ENCODE measurements around the gene ARRDC4.
"Not testable (repeated sequence)": the region's sequence is repeated elsewhere in the genome, so short reads cannot be mapped to it uniquely, and the experiment has no call there.

Gene ARRDC4

GRCh38 chr15:97966924-97967620 lies 6.6 kb downstream of the ARRDC4 start:
- DNase-seq = no peak

- no peak for DNase-seq
Measured at GRCh38 chr15:97967881-97968280, 7.4 kb downstream of the ARRDC4 start.

DNA sequence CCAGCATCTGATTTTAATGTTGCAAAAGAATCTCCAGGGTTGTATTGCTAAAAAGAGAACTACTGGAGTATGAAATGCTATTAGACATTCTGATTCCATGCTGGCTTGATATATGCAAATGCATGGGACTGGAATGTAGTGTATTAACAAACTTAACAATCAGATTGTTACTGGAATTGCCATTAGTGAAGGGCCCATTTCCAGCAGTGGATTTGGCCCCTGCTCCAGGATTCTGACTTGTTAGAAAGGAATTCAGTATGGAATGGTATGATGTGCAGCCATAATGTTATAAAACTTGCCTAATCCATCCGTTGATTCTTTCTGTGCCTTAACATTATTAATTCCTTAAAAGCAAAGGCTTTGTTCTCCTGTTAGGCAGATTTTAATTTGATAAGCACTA lies 7.9 kb downstream of the ARRDC4 start:
- no peak for DNase-seq

GRCh38 chr15:97972366-97972765 lies 11.9 kb downstream of the ARRDC4 start:
- no peak for DNase-seq

- DNase-seq = no peak
Measured at GRCh38 chr15:97976129-97976528, 15.6 kb downstream of the ARRDC4 start.

DNA sequence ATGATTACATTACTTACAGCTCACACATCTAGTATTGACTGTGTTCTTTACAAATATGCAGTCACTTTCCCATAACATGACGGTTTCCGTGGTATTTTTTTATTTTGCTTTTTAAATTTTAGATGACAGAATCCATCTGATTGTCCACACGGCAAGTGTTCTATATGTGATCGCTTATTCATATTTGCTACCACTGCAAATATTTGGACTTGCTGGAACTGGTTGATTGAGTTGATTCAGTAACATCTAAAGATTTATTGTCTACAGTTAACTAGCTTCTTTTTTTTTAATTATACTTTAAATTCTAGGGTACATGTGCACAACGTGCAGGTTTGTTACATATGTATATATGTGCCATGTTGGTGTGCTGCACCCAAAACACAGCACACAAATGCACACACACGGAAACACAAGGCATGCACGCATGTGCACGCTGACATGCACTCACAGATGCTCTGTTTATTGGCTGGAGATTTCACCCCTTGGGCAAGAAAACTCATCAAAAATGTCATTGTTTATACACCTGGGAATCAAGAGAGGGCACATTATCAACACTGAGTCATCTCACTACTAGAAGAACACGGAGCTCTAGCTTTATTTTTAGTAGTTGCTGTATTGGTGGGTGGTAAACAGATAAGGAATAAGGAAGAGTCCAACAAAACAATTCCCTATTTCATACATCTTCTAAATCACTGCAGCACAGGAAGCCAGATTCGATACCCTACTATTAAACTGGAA lies 16.4 kb downstream of the ARRDC4 start:
- no peak for DNase-seq

GRCh38 chr15:97977734-97978133 lies 17.2 kb downstream of the ARRDC4 start:
- no peak for DNase-seq

GRCh38 chr15:97978401-97979139 lies 18.1 kb downstream of the ARRDC4 start:
- no peak for DNase-seq

GRCh38 chr15:97979140-97979520 lies 18.6 kb downstream of the ARRDC4 start:
- DNase-seq = no peak

- no peak for DNase-seq
Measured at GRCh38 chr15:97981058-97981457, 20.6 kb downstream of the ARRDC4 start.

- DNase-seq = no peak
Measured at GRCh38 chr15:97981758-97982157, 21.3 kb downstream of the ARRDC4 start.

DNA sequence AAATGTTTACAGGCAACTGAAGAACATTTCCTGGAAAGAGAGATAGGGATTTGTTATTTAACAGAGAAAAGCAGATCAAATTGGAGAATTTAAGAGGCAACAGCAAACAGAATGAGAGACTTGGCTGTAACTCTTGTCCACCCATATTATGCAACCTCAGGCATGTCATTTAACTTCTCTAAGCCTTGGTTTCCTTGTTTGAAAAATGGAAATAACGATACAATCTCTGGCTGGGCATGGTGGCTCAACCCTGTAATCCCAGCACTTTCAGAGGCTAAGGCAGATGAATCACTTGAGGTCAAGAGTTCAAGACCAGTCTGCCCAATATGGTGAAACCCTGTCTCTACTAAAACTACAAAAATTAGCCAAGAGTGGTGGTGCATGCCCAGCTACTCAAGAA lies 23.7 kb downstream of the ARRDC4 start:
- no peak for DNase-seq

- DNase-seq = not testable (repeated sequence)
Measured at GRCh38 chr15:97985979-97986378, 25.5 kb downstream of the ARRDC4 start.

GRCh38 chr15:97986781-97987180 lies 26.3 kb downstream of the ARRDC4 start:
- no peak for DNase-seq

DNA sequence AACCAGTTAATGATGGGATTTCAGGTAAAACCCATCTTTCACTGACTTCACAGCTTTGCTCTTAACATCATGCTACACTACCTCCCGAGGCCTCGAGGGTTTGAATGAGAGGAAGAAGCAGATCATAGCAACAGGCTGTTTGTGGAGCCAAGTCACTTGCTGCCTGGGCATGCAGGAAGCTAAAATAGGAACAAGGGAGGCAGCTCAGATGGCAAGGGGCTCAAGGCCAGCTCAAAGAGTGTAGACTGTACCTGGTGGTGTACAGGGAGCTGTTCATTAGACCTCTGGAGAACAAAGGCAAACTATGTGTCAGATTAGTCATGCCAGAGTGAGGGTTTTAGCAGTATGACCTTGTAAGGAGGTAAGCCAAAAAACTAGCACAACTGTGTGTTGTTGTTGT lies 28.8 kb downstream of the ARRDC4 start:
- no peak for DNase-seq

GRCh38 chr15:97991972-97992541 lies 31.6 kb downstream of the ARRDC4 start:
- DNase-seq = no peak

- DNase-seq = no peak
Measured at GRCh38 chr15:97992823-97993222, 32.3 kb downstream of the ARRDC4 start.

DNA sequence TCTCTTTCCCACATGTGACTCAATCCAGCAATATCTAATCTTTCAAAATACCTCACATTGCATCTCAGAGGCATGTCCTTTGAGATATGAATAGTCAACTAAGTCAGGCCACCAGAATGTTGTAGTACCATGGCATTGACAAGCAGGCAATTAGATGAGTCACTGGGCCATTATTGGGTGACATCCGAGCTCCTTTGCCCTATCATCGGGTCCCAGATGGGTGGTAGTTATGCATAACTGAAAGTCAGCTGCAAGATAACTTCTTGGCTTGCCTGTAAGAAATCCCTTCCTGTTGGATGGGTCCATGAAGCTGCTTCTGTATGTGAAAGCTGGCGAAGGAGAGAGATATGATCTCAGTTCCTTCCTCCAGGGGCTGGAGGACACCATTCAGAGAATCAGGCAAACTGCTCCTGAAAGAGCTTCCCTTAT lies 32.8 kb downstream of the ARRDC4 start:
- DNase-seq = no peak

DNA sequence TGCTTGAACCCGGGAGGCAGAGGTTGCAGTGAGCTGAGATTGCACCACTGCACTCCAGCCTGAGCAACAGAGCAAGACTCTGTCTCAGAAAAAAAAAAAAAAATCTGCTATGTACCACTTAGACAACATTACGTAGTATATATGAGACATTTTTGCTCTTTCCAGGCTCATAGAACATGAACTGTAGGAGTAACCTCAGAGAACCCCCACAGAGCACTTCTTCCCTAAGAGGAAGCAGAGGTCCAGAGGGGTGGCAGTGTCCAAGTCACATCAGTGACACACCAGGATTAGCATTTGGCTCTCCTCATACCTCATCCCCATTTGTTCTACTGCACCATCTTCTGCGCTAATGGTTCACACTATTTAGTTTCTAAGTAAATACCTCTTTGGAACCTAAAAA lies 33.7 kb downstream of the ARRDC4 start:
- no peak for DNase-seq

DNA sequence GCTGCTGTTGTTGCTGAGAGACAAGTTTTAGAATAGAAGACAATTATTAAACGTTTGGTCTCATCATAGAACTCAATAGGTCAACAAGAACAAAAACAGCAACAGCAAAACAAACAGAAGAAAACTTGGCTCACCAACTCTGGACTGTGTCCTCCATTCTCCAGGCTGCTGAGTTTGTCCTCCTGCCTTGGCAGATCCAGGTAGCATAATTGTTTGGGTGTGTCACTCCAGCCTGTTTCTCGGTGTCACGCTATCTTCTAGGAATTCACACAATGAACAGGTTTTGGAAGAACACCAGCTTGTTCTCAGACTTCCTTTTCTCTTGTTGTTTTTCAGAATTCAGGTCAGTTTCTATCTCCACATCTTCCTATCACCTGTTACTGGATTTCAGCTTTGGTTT lies 34.7 kb downstream of the ARRDC4 start:
- no peak for DNase-seq

DNA sequence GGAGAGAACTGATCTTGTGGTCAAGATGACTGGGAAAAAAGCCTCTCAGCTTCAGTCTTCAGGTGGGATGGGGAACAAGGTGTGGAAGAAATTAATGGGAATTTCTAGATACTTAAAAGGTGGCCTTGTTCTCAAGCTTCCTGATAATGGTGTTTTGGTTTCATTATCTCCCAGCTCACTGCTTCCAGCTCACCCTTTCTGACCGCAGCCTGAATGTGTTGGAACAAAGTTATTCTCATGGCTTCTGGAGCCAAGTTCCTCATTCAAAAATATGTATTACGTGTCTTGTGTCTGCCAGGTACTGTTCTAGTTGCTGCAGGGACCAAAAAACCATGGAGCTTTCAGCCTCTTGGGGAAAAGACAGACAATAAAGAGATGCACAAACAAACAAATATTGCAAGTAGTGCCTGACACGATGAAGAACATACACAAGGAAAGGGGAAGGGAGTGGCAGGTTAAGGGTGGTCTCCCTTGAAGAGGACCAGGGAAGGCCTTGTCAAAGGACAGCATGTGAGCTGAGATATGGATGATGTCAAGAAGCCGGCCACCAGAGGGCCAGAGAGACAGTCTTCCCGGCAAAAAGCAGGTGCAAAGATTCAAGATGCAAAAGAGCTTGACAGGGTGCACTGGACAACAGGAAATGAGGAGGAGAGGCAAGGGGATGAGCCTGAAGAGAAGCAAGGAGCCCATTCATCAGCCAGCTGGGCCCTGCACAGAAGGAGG lies 35.5 kb downstream of the ARRDC4 start:
- DNase-seq = no peak

DNA sequence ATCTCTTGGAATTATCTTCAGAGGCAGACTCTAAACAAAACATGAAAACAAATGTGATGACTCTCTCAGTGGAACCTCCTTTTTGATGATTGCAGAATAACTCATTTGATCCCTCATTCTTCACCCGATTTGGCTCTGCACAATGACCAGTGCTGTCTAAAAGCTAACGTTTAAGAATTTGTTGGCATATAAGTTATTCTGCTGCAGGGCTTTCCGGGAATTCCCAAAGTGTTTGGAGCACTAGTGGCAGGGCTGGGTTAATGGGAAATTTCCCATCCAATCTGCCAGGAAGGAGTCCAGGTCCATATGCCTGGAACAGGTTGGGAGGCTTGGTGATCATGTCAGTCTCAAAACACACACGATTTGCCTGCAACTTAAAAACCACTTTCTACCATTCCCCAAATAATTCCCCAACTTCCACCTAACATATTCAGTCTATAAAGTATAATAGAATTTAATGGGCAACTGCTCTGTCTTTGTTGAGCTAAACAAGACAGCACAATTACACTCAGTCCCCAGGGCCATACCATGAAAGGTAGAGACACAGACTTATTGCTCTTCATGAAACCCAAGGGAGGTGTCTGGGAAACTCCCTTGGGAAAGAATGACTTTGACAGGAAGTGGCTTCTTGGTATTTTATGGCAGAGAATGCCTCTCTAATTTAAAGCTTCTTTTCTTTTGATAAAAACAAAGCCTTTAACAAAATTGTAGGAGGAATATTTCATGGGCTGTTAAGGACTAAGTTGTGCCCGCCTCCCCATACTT lies 38.0 kb downstream of the ARRDC4 start:
- no peak for DNase-seq

Data from NCI-H2107 (cell line).